ENCODE data around the gene ANXA10.
A peak's percentile ranks its signal among the peaks of the same experiment; 100 is the strongest.

DNA sequence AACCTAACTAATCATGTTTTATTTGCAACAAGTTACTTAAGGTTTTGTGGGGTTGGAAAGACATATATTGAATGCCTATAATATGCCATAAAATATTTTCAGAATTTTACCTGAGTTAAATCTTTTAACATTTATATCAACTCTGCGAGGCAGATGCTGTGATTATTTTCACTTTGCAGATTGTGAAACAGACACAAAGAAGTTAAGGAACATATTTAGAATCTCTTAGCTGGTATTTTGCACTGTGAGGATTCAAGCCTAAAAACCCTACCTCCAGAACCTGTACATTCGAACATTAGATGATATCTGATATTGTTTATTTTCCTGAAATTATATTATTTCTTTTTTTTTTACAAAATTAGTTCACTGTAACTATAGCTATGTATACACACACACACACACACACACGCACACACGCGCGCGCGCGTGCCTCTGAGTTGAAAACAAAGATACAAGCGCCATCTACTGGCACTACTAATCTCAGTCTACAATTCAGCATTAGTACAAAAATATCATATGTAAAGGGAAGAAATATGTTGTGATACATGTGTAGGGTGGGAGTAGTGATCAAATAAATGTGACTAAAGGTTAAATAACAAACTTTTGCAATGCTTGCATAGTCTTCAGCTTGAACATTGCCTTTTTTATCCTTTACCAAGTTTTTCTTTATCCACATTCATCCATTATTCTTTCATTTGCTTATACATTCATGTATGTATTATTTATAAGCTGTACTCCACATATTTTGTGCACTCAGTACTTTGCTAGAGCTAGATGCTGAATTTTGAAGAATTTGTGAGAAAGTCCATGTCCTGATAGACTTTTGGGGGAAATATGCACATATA is 61.5 kb downstream of the ANXA10 start:
- TF ChIP-seq, protein P1, sequence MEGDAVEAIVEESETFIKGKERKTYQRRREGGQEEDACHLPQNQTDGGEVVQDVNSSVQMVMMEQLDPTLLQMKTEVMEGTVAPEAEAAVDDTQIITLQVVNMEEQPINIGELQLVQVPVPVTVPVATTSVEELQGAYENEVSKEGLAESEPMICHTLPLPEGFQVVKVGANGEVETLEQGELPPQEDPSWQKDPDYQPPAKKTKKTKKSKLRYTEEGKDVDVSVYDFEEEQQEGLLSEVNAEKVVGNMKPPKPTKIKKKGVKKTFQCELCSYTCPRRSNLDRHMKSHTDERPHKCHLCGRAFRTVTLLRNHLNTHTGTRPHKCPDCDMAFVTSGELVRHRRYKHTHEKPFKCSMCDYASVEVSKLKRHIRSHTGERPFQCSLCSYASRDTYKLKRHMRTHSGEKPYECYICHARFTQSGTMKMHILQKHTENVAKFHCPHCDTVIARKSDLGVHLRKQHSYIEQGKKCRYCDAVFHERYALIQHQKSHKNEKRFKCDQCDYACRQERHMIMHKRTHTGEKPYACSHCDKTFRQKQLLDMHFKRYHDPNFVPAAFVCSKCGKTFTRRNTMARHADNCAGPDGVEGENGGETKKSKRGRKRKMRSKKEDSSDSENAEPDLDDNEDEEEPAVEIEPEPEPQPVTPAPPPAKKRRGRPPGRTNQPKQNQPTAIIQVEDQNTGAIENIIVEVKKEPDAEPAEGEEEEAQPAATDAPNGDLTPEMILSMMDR (conservative IDR thresholded peaks at IDR 0.05): peak; percentile 83
- no peak for TF ChIP-seq ZFX (IDR thresholded peaks at IDR 0.05)
